Heart left ventricle (tissue), 13 donors: ENCODE measurements around the gene JUND.

ENCODE experiments used
- POLR2A ChIP-seq, 2 donors: fragments of 450-650 bp; IDR thresholded peaks; one replicate each; pipeline ENCODE4 v1.6.1; 2017; ENCODE audit warnings: antibody characterized with exemption in 2 of 2, mild to moderate bottlenecking in 2 of 2, moderate library complexity in 2 of 2
- TF ChIP-seq, protein P1 (sequence below), 12 donors: fragments of 200-600 bp; sonication (generic) in 4 of 12; IDR thresholded peaks; one replicate each; pipeline versions ENCODE4 v1.5.0 to v1.8.0; 2018 to 2022; ENCODE audit warnings: antibody characterized with exemption in 12 of 12, mild to moderate bottlenecking in 5 of 12
- donor health status: ischemic (EF 13 %, LVEDD 7.1; RV severe dilation, severe dysfunction).
- donor health status: DM: no; HTN: yes; CAD: no.
- donor health status: DM: no; HTN: no; CAD: no.
- donor health status: ischemic (EF 25% LVEDD 6.9; RV normal size, moderate dysfunction).
- donor health status: ischemic (EF 25% LVEDD 5.7; RV mildly dilated, moderate dysfunction).
- donor health status: ischemic (EF 35%, LVEDD 5.7; RV mildly dilated, moderate dysfunction).
- donor health status: nonischemic (EF 11% LVEDD 7.7; RV severe dilation, severe dysfunction).
- donor health status: DM: yes; HTN: yes; CAD: no.
- donor health status: PGD.
- donor health status: ischemic (EF 29% LVEDD 5.4; RV normal size, mild dysfunction).
- donor health status: nonischemic (EF 23%, LVEDD 6.1; RV moderate dilation, normal function).

DNA sequence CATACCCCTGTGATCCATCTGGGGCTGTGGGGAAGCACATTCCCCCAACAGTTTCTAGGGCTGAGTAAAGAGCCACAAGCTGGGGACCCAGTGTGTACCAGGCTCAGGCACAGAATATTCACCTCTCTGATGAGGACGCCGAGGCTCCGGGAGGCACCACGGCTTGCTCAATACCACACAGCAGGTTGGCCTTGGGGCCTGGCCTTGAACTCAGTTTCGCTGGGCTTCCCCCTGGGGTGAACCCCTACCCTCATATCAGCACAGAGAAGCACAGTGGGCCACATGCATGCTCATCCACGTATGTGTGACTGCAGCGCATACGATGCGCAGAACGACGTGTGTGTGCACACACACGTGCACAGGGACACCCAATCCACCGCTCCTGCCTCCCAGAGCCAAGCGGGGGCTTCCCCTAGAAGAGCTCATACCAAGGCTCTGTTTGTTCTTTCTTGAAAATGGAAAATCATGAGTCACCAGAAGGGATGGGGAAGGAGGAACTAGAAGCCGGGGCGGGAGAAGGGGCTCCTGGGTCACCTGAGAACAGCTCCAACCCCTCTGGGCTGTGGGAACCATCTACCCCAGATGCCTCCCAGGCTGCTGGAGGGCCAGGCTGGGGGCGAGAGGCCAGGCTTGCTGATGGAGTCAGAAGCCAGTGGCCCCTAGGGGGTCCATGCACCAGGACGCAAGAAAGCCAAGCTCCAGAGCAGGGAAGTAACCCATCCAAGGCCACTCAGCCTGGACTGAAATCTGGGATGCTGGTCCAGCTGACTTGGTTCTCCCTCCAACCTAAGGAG is 50.3 kb downstream of the JUND start:
- TF ChIP-seq, protein P1, sequence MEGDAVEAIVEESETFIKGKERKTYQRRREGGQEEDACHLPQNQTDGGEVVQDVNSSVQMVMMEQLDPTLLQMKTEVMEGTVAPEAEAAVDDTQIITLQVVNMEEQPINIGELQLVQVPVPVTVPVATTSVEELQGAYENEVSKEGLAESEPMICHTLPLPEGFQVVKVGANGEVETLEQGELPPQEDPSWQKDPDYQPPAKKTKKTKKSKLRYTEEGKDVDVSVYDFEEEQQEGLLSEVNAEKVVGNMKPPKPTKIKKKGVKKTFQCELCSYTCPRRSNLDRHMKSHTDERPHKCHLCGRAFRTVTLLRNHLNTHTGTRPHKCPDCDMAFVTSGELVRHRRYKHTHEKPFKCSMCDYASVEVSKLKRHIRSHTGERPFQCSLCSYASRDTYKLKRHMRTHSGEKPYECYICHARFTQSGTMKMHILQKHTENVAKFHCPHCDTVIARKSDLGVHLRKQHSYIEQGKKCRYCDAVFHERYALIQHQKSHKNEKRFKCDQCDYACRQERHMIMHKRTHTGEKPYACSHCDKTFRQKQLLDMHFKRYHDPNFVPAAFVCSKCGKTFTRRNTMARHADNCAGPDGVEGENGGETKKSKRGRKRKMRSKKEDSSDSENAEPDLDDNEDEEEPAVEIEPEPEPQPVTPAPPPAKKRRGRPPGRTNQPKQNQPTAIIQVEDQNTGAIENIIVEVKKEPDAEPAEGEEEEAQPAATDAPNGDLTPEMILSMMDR (IDR thresholded peaks at IDR 0.05), result no peak
- no peak for TF ChIP-seq POLR2A (IDR thresholded peaks at IDR 0.05)
